GM10266 (cell line): ENCODE measurements around the gene ZNF385B.

Experiments used
- DNase-seq: peaks from one replicate; pipeline ENCODE4 v3.0.0; 2012; ENCODE audit errors: extremely low spot score
- TF ChIP-seq, protein P1 (sequence below): IDR thresholded peaks from 2 replicates; pipeline ENCODE4 v1.5.1; 2012; ENCODE audit warnings: mild to moderate bottlenecking, low read depth; ENCODE audit not compliant: control insufficient read depth, insufficient read depth; ENCODE audit errors: missing control alignments

ZNF385B gene

DNA sequence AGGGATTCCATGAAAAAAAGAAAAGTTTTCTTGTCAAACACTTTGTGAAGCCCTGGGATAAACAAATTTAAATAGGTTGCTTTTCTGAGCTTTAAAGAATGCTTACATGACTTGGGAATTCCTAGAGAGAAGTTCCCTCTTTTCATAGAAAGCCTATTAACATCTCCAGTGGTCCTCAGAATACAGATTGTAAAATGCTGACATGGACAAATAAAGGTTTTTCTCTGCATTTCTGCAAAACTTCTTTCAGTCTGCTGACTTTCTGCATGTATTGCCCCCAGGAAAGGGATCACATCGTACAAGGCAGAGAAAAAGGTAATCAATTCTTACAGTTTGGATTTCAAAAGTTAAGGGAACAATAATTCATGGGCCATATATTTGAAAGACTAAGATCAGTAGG is 20.6 kb downstream of the ZNF385B start:
- TF ChIP-seq, protein P1, sequence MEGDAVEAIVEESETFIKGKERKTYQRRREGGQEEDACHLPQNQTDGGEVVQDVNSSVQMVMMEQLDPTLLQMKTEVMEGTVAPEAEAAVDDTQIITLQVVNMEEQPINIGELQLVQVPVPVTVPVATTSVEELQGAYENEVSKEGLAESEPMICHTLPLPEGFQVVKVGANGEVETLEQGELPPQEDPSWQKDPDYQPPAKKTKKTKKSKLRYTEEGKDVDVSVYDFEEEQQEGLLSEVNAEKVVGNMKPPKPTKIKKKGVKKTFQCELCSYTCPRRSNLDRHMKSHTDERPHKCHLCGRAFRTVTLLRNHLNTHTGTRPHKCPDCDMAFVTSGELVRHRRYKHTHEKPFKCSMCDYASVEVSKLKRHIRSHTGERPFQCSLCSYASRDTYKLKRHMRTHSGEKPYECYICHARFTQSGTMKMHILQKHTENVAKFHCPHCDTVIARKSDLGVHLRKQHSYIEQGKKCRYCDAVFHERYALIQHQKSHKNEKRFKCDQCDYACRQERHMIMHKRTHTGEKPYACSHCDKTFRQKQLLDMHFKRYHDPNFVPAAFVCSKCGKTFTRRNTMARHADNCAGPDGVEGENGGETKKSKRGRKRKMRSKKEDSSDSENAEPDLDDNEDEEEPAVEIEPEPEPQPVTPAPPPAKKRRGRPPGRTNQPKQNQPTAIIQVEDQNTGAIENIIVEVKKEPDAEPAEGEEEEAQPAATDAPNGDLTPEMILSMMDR: no peak
- DNase-seq: no peak

DNA sequence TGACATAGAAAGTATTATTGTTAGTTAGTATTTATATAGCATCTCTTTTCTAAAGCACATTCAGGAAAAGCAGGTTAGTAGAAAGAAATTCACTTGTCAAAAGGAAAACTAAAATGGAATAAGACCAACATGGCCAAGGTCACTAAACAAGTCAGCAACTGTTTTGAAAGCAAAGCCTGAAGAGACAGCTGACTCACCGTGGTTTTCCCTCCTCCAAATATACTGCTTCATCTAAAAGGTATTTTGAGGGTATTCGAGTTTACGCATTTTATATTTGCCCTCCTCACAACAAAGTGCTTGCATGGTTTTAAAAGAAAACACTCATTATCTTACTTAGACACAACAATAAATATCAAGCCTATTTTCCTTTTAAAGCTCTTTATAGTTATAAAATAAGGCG is 24.0 kb downstream of the ZNF385B start:
- TF ChIP-seq, protein P1: no peak

DNA sequence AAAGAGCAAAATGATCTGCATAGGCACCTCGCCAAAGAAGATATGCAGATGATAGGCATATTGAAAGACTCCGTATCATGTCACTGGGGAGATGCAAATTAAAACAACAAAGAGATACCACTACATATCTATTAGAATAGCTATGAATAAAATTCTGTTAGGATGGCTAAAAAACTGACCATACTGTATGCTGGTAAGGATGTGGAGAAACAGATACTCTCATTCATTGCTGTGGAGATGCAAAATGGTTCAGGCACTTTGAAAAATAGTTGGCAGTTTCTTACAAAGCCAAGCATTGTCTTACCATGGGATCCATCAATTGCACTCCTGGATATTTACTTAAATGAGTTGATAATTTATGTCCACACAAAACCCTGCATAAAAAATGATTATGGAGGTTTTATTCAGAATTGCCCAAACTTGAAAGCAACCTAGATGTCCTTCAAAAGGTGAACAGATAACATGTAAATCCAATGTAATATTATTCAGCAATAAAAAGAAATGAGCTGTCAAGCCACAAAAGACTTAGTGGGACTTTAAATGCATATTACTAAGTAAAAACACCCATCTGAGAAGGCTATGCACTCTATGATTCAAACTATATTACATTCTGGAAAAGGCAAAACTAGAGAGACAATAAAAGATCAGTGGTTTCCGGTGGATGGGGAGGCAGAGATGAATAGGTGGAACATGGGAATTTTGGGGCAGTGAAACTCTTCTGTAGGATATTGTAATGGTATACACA is 31.2 kb downstream of the ZNF385B start:
- TF ChIP-seq, protein P1: no peak
- DNase-seq: no peak

More for the DNA sequence above, 24.0 kb downstream of the ZNF385B start:
- DNase-seq: no peak

DNA sequence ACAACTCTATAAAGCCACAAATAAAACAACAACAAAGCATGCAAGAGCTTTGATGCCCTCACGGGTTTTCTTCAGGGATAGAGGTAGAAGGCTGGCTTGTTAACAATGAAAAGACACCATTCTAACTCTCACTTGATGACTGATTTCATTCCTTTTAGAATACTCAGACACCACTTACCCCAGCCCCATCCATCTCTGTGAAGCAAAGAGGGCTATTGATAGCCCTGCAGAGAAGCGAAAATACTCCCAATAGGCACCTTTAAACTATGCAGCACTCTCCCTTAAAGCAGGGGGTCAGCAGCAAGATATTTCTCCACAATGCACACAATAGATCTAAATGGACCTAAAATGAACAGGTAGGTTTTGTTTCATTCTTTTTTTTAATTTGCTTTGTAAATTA is 35.1 kb downstream of the ZNF385B start:
- DNase-seq: no peak
- TF ChIP-seq, protein P1: no peak

DNA sequence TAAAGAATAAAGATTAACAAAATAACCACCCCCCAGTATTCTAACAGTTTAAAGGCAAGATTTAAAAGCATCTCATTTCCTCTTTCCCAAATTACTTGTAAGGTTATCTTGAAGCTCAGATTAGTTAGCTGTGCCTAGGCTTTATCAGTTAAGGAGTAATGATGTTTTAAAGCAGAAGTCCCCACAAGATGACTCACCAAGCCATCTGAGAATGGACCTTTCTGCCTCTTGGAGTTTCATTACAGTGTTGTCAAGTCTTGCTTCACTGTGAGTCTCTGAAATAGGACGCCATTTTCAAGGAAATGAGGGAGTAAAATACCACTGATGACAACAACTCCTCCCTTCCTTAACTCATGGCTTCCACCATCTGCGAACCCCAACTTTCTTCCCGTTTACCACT is 35.9 kb downstream of the ZNF385B start:
- TF ChIP-seq, protein P1: no peak
- DNase-seq: no peak

DNA sequence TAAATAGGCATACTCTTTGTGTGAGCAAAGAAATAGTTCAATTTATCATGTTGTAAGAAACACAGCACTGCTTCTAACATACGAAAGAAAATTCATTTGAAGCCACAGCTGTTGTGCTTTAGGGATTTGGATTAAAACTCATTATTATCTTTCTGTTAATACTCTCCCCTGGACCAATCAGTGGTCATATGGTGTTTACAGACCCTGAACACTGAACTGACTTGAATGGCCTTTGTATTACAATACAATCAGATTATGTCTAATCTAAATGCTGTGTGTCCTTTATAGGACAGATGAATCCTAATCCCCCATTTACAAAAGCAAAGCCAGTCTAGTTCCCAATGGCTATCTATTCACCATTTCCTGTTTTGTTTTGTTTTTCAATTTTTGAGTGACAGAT is 36.5 kb downstream of the ZNF385B start:
- DNase-seq: no peak
- TF ChIP-seq, protein P1: no peak

DNA sequence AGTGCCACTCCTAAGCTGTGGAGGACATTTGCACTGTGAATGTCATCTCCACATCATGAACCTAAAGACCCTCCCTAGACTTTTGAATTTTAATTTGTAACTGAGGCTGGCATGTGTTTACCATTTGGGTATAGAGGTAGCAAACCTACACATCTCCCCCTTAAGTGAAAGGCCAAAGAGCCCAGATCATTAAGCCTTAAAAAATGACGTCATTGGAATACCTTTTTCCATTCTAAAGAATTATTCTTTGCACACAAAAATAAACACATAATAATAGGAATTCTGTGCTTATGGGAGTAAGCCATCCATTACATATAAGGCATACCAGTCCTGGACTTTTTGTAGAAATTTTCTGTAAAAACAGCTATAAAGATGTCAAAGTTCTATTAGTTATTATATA is 38.9 kb downstream of the ZNF385B start:
- TF ChIP-seq, protein P1: no peak
- DNase-seq: no peak
